Stimulated activated CD4-positive, alpha-beta T cell treated with anti-CD3 and anti-CD28 coated beads, Interleukin-2, amount 100 ng/mL, for 4 hours (primary cell): ENCODE measurements around the gene PTPRE.

Experiments
- DNase-seq: peaks from one replicate; pipeline ENCODE4 v3.0.0-alpha.2; 2020; ENCODE audit warnings: low read depth

PTPRE gene

DNA sequence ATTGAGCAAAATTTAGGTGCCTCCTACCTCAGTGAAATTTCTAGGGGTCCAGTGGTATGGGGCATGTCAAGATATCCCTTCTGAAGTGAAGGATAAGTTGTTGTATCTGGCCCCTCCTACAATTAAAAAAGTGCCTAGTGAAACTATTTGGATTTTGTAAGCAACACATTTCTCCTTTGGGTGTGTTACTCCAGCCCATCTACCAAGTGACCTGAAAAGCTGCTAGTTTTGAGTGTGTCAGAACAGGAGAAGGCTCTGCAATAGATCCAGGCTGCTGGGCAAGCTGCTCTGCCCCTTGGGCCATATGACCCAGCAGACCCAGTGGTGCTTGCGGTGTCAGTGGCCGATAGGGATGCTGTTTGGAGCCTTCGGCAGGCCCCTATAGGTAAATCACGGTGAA, 46.0 kb downstream of the PTPRE start:
- DNase-seq, result no peak

DNA sequence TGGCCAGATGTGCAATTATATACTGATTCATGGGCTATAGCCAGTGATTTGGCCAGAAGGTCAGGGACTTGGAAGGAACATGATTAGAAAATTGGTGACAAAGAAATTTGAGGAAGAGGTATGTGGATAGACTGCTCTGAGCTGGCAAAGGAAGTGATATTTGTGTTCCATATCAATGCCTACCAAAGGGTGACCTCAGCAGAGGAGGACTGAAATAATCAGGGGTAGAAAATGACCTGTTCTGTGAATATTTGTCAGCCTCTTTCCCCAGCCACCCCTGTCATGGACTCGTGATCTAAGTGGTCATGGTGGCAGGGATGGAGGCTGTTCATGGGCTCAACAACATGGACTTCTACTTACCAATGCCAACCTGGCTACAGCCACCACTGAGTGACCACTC, 47.0 kb downstream of the PTPRE start:
- no peak for DNase-seq

DNA sequence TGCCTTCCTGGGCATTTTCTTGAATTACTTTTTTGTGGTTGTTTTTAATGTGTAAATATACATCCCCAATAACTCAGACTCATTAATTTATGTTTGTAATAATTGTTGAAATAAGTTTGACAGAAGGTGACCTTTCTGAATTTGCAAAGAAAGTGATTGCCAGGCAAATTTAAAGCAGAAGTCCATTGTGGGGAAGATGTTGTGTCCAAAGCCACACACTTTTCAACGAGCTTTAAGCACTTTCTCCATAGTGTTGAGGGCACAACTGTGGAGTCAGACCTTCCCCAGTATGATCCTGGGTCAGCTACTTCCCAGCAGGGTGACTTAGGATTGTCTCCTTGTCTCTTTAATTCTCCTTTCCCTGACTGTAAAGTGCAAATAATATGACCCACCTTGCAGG, 52.5 kb downstream of the PTPRE start:
- no peak for DNase-seq

DNA sequence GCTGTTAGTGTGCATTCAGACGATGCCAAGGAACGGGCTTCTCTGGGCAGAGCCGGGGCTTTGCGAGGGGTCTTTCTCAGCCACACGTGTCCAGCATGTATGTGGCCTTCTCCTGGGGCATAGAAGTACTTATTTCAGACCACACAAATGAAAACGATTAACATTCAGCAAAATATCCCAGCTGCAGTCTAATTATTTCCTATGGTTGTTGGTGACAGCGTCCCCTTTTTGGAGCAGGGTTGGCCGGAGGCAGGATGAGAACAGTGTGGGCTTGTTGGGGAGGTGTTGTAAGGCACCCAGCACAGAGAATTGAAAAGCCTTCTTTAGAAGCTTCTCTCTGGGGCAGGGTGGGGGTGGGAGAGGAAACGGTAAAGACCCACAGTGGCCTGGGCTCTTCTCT, 54.2 kb downstream of the PTPRE start:
- no peak for DNase-seq

DNA sequence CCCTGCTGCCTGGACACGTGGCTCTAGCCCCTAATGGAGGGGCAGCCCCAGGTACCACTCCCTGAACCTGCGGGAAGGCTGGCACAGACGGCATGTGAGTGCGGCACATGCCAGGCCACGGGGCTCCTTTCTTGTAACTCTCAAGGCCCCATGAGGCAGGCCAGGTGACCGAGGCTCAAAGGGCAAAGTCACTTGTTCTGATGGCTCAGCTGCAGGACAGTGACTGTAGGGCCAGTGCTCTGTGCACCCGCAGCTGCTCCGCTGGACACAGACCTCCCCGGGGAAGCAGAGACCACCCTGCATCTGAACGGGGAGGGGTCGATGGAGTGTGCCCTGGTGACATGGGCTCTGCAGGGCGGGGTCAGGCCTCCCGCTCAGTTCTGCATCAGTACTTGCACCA, 55.3 kb downstream of the PTPRE start:
- DNase-seq, result no peak

DNA sequence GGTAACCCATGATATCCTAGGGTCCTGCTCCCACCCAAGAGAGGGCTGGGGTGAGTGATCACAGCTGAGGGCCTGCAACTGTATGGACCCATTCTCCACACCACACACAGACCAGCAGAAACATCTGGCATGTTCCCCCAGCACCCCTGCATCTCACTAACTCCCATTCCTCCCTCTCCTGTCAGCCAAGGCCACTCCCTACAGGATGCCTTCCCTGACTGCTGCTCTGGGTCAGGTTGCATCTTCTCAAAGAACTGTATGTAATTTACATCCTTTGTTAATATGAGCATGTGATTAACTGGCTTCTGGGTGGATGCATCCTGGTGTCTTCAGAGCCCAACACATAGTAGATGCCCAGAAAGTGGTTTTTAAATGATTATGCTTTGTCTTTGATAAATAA, 56.2 kb downstream of the PTPRE start:
- no peak for DNase-seq

DNA sequence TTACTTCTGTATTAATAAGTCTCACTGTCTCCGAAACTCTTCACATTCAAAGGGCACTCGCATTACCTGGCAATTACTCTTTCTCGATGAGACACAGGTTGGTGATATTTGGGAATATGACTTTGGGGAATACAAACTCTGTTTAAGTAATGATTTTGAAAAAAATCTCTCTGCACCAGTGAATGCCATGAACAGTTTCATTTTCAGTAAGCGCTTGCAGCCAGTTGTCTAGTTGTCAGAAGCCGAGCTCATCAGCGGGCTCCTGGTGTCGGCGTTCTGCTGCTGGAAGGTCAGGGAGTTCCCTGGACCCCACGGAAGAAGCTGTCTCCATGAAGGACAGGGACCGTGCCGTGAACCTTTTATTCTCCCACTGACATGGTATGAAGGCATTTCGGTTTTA, 57.7 kb downstream of the PTPRE start:
- no peak for DNase-seq

DNA sequence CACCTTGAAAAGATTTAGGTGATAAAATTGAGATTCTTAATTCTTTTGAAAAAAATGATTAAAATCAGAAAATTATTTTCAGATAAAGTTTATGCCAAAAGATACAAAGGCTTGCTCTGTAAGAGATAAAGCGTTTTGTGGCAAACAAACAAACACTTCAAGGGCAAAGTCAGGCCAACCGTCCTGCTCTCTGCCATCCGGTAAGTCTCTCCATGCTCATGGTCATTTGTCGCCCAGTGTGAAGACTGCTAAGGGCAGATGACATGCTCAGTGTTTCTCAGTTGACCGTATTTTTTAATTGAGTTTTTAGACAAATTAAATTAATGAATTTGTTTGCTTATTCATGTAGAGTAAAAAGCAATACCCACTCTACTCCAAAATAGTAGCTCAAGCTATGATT, 60.0 kb downstream of the PTPRE start:
- no peak for DNase-seq

DNA sequence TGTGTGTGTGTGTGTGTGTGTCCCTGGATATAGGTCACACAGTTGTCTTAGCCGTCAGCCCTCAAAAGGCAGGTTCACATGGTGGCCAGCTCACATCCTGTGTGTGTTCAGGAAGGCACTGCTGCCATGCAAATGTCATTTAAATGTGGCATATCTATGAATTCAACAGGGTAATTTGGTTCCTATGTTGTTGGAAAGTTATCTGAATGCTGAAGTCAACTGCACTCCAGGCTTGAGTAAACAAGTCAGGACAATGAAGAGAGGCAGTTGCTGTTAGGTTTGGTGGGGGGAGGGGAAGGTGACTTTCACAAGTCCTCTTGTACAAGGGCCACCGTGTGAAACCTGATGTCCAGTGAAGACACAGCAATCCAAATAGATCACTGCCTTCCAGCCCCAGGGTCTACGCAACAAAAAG, 61.1 kb downstream of the PTPRE start:
- no peak for DNase-seq

DNA sequence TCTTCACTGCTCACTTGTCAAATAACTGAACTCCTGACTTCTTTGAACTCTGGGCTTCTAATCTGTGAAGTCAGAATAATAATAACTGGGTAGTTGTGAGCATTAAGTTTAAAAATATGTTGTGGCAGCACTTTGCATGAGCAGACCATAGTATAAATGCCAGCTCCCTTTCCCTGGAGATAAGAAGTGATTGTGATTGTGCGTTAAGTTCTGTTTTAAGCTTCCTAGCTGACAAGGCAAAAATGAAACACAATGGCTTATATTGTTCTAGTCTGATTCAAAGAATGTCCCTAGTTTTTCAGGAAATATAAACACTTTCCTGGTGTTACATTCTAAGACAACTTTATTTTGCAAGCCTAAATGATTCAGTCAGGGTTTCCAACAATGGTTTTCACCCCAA, 61.8 kb downstream of the PTPRE start:
- no peak for DNase-seq

DNA sequence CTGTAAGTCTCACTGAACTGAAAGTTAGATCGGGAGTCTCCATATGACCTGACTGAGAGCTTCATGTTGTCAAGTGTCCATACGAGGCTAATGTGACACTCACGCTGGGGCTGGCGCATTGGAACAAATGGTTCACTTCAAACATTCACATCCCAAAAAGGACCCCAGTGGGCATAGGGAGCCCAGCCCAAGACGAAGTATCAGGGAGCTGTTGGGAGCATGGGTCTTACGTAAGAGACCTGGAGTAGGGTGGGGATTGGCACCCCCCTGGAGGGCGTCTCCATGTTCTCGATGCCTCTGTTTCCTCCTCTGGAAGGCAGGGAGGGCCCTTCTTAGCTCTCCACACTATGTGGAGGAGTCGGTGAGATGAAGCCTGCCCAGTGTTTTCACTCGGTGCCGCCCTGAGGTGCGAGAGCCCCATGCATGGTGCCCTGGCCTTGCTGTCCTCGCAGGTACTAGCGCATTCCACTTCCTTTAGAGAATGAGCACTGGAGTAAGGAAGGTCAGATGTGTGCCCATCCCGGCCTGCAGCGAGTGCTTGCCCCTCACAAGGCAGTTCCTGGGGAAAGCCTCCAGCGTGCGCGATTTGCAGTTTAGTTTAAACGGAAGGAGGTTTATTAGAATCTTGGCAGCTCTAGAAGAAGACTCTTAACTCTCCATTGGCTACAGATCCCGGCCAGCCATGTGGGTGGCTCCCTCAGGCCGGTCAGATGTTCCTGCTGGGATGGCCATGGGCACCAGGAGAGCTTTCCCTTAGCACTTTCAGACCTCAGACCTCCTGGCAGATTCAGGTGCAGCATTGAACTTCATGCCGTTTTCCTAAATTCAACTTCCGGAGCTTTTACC, 64.4 kb downstream of the PTPRE start:
- no peak for DNase-seq

DNA sequence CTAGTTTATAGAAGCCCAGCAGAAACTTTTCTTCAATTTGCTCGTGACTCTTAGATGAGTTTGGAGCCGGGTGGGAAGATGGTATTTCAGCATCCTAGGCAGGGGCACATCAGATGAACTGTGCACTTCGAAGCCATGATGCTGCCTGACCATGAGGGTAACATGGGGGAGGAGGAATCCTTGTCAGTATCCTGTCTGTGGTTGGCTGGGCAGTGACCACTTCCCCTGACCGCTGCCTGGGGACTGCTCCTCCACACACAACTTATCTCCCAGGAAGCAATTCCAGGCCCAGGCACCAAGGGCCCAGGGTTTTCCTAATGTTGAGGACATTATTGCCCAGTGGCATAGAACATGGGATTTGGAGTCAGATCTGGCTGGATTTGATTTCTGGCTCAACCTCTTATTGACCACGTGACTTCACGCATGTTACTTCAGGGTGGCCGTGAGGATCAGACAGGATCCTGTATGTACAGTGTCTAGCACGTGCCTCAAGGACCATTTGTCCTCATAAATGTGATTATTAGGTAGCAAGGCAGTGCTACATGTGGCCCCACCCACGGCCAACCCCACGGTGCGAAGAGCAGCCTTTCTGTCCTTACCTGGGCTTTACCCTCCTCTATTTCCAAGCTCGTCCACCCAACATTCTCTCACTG, 65.2 kb downstream of the PTPRE start:
- no peak for DNase-seq

DNA sequence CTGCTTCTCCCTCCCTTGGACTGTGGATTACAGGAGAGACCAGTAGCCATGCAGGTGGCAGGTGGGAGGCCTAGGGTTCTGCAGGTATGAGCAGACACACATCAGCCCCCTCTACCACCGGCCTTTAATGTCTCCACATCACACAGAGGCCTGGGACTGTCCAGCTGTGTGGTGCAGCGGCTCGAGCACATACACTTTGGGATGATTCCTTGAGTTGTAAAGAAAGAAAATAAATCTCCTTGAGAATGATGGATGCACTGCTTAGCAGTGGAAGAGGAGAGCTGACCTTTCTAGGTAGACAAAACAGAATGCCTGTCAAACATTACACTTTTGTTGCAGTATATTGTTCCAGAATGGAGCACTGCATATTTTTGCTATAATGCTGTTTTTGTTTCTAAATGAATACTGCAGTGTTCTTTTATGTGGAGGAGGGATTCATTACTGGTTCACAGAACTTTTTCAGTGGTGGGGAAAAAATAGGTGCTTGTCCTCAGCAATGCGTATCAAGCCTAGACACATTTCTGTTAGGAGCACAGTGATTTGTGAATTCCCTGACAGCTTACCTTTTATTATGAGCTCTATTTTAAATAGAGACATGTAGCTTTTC, 66.0 kb downstream of the PTPRE start:
- DNase-seq, result no peak

DNA sequence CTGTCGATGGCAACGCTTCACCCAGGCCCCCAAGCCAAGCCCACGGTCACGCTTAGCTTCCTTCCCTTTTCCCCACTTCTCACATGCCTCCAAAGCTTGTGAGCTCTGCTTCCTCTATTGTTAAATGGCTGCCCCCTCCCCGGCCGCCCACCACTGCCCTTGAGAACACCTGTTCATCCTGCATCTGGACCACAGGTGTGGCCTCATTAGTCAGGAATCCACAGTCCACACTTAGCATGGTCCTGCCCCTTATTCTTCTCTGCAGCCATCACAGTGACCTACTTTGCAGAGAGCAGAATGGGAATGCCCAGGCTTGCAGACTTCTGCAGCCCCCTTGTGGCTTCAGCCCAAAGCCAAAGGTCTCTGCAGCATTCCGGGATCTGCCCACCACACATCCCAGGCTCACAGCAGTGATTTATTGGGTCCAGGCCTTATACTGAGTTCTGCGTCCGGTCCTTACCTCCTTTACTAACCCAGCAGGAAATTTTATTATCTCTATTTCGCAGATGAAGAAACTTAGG, 66.9 kb downstream of the PTPRE start:
- no peak for DNase-seq

DNA sequence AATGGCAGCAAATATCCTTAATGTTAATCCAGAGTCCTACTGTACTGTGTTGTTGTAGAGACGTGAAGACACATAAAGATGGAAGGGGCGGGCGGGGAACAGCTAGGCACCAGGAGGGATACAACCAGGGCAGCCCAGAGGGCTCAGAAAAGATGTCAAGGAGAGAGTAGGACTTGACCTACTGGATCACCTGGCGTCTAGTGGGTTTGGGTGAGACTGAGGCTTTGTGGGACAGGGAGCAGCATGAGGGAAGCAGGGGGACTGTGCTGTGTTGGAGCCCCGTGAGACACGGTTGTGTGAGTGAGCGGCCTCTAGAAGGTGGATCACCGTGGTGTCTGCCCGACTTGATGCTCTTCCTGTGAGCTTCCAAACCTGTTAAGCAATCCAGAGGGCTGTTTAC, 68.0 kb downstream of the PTPRE start:
- no peak for DNase-seq

DNA sequence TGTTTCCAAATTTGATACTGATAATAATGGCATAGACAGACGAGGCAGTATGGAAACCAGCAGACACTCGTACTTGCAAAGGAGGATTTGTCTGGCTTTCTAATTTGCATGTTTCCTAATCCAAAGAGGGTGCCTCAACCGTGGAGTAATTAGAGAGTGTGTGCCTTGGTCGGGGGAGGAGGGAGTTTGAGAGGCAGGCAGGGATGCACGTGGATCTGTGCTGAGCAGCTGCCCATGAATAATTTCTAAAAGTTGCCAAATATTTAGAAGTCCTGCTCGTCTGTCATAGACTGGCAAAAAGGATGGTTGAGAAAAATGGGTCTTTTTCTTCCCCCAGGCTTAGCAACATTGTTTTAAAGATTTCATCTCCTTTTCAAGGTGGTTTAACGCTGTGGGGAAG, 69.4 kb downstream of the PTPRE start:
- no peak for DNase-seq

DNA sequence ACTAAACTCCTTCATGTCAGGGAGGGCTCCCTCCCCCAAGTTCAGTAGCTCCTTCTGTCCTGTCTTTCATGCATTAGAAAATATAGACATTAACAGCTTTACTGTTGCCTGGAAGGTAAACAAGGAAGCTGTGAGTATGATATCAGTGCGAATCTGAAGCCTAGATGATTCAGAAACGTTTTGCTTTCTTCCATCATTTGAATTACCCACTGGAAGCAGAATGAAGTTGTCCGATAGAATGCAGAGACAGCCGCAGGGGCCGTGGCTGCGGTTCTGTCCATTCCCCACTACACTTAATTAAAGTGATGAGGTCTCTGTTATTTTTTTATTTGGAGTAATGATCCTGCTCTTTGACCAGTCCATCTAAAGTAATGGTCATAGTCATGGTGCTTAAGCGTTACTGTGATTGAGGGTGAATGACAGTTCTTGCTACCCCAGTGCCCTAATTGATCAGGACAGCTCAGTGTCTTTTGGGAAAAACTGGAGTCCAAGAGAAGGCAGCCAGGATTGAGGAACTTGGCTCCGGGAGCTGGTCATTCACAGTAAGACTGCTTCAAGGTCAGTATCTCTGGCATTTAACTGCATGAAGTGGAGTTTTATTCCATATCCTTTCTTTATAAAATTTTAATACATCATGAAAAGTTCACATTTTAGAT, 69.9 kb downstream of the PTPRE start:
- DNase-seq, result no peak

DNA sequence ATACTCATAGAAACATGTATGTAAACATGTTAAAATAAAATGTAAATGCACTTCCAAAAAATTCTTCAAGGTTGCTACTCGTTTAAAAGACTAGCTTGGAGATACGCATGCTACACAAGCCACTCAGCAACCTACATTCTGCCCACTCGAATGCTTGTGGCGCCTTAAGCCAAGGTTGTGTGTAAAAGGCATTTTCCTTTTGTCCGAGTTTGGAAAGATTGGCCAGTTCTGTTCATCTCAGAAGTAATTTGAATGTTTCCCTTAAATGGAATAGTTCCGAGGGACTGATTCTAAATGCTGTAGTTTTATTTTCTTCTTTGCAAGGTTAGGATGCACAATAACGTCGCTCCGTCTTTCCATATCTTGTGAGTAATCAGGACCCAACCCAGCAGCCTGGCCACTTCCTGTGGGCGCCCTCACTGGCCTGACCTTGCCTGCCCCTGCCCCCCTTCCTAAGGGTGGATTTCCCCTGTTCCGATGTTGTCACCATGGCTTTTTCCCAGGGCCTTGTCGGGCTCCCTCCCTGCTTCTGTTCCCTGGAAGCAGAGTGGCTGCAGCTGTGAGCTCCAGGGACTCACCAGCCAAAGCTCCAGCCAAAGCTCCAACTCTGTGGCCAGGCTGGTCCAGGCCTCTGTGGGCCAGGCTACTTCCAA, 70.6 kb downstream of the PTPRE start:
- no peak for DNase-seq

DNA sequence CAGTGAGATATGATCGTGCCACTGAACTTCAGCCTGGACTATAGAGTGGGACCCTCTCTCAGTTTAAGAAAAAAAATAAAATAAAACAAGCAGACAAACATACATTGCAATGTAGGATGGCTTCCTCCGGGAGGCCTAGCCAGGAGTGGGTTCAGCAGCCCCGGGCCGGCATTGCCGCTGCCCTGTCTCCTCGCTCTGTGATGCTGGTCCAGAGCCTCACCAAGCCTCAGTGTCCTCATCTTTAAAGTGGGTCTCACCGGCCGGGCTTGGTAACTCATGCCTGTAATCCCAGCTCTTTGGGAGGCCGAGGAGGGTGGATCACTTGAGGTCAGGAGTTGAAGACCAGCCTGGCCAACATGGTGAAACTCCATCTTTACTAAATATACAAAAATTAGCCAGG, 71.6 kb downstream of the PTPRE start:
- no peak for DNase-seq

DNA sequence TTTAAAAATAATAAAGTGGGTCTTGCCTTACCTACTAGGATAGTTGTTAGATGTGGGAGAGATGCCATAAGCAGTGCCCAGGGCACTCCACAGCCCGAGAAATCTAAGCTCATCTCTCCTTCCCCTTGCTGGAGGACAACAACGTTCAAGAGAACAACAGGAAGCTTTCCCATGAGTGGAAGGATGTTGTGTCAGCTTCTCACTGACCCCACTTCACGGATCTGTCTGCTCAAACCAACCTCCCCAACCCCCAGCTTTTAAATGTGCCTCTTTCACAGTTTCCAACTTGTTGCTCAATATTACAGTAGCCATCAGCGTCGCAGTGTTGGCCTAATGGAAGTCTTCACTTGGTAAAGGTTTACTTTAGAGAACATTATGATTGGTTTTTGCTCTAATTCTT, 72.1 kb downstream of the PTPRE start:
- no peak for DNase-seq

DNA sequence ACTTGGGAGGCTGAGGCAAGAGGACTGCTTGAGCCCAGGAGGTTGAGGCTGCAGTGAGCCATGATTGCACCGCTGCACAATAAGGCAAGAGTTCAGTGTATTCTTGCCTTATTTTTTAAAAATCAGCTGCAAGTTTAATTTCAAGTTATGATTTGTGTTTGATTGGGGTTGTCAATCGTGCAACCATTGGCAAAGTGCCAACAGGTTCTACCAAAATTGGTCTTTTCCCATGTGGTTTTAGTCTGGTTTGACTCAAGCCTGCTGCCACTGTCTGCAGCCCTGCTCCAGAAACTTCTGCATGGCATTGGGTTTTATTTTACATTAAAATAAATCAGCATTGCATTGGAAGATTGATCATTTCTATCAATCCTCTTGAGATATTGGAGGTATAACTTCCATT, 72.7 kb downstream of the PTPRE start:
- DNase-seq, result no peak

DNA sequence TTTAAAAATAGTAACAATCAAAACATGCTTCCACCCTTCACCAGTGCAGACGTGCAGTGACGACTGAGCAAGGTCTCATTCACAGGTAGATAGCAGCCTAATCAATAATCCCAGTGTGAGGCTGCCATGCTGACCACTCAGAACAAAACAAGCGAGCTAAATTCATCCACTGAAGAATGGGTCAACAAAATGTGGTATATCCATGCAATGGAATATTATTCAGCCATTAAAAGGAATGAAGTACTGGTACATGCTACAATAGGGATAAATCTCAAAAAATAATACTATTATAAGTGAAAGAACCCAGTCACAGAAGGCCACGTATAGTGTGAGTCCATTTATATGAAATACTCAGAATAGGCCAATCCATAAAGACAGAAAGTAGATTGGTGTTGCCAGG, 74.0 kb downstream of the PTPRE start:
- no peak for DNase-seq
